Left lung (tissue), 10 donors: Measurements from ENCODE around the gene KPNB1. TPM values are rescaled to one million over a fixed set of nuclear protein-coding genes. Genes with fewer than 3 reads are reported as not detected.

Source experiments
- ATAC-seq: fragments of 200-7000 bp; cut with Tn5 transposase; one replicate; pipeline ENCODE4 v1.9.1; 2020; ENCODE audit warnings: moderate library complexity
- DNase-seq, 4 donors: peaks; one replicate each; pipeline ENCODE4 v3.0.0-alpha.2; 2013 to 2020
- H3K27ac ChIP-seq, 2 donors: fragments of 200-600 bp; sonication (generic) in 1 of 2; one replicate each; pipeline versions ENCODE4 v1.5.0 to v1.8.0; 2020 to 2021
- H3K27me3 ChIP-seq, 2 donors: fragments of 200-600 bp; sonication (generic) in 1 of 2; one replicate each; pipeline versions ENCODE4 v1.5.0 to v1.8.0; 2020 to 2021
- H3K36me3 ChIP-seq, 2 donors: fragments of 200-600 bp; sonication (generic) in 1 of 2; one replicate each; pipeline versions ENCODE4 v1.5.0 to v1.8.0; 2020 to 2021
- H3K4me1 ChIP-seq, 2 donors: fragments of 200-600 bp; one replicate each; pipeline ENCODE4 v1.8.0; 2021
- H3K4me3 ChIP-seq, 2 donors: fragments of 200-600 bp; sonication (generic) in 1 of 2; one replicate each; pipeline versions ENCODE4 v1.5.0 to v1.8.0; 2020 to 2021; ENCODE audit warnings: mild to moderate bottlenecking in 1 of 2
- H3K9me3 ChIP-seq, 2 donors: fragments of 200-600 bp; sonication (generic) in 1 of 2; one replicate each; pipeline versions ENCODE4 v1.5.0 to v1.8.0; 2020 to 2021
- CTCF ChIP-seq, 2 donors: fragments of 200-600 bp; sonication (generic) in 1 of 2; IDR thresholded peaks; one replicate each; pipeline versions ENCODE4 v1.5.0 to v1.8.0; 2021; ENCODE audit warnings: antibody characterized with exemption in 2 of 2
- intact Hi-C, 2 donors: fragments of 100-400 bp; cut with DNase I; formaldehyde crosslinking; loops; one replicate each; pipeline versions ENCODE4 v1.11.2 to v1.14.2; 2022
- polyA plus RNA-seq, 6 donors: library from polyadenylated mRNA; unstranded; fragments of 120-200 nt; gene quantifications; one replicate each; pipeline ENCODE4 v1.2.1, GENCODE V29; 2013; ENCODE audit not compliant: insufficient read length in 6 of 6
- total RNA-seq, 2 donors: library from RNA; stranded (reverse); fragmentation: NEBNext Ultra II Directional; extraction: Animal tissue kit (Norgen Biotek cat#: 25700); gene quantifications; one replicate each; pipeline ENCODE4 v1.2.1, GENCODE V29; 2021
- donor health status: DM: no; HTN: yes; CAD: no.
- donor health status: DM: no; HTN: no; CAD: no.

Gene KPNB1
- total and polyA plus RNA-seq, 8 donors: 195 to 305 (median 248) TPM

DNA sequence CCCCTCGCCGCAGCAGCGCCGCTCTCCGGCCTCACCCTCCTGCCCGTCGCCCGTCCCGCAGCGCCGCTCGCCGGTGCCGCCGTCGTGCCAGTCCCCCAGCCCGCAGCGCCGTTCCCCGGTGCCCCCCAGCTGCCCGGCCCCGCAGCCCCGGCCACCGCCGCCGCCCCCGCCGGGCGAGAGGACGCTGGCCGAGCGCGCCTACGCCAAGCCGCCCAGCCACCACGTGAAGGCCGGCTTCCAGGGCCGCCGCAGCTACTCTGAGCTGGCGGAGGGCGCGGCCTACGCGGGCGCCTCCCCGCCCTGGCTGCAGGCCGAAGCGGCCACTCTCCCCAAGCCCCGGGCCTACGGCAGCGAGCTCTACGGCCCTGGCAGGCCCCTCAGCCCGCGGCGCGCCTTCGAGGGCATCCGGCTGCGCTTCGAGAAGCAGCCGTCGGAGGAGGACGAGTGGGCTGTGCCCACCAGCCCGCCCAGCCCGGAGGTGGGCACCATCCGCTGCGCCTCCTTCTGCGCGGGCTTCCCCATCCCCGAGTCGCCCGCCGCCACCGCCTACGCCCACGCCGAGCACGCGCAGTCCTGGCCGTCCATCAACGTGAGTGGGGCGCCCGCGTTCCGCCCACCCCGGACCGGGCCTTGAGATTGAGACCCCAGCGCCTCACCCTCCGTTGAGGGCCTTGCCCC is 59.3 kb downstream of the KPNB1 start:
- intact Hi-C loops: no loop called here
- no peak for TF ChIP-seq CTCF (IDR thresholded peaks at IDR 0.05)
- Histone ChIP-seq H3K9me3 (no peaks in the 10 kb centered on the region), H3K27ac (no peak overlapping the region), H3K4me1 (peaks cover 0 to 33% of the 10 kb centered on the region in 2 donors), H3K27me3 (peaks cover 0 to 23% of the 10 kb centered on the region in 2 donors), H3K4me3 (no peak overlapping the region), H3K36me3 (peaks cover 0 to 35% of the 10 kb centered on the region in 2 donors)
- ATAC-seq: peak; percentile 87
- peak in 1 of 4 donors; percentile 52 for DNase-seq

DNA sequence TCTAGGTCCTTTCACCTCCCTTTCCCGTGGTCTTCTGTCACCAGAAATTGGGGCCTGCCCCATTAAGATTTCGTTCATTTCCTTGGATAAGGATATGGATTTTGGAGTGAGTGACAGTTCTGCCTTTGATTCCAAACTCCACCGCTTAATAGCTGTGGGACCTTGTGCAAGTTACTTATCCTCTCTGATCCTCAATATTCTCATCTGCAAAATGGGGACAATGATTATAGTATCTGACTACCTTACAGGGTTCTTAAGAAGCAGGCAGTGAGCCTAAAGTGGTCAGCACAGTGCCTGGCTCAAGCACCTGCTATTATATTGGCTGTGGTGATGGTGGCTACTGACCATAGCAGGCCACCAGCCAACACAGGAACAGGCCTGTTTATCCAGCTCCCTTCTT is 59.9 kb downstream of the KPNB1 start:
- no peak for TF ChIP-seq CTCF (IDR thresholded peaks at IDR 0.05)

DNA sequence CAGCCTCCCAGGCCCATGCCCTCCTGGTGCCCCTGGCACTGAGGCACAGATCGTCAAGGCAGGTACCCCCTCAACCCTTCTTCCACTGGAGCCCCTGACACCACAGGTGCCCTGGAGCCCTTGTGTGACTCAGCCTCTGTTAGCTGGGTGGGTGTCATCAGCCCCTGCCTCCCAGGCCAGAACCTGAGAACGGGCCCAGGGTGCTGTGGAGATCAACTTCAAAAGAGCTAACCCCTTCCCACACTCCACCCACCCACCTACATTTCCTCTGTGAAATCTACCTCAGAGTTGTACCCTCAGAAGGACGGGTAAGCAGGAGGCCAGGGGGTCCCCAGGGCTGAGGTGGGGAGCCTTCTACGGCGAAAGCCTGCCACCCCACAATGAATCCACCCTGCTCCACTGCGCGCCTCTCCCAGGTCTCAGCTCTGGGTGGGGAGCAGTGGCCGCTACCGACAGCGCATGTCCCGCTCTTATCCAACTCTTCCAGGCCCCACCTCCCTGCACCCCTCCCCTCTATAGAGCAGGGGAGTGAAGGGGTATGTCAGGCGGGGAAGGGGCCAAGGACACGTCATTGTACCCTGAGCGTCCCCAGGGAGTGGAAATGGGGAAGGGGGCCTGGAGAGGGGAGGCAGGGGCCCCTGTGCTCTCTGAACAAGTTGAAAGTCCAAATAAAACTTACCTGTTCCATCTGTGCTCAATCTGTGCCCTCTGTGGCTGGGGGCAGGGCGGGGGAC is 61.8 kb downstream of the KPNB1 start:
- peaks cover 0 to 33% of the 10 kb centered on the region in 2 donors for H3K27me3 ChIP-seq
- no peak overlapping the region for H3K27ac ChIP-seq
- ATAC-seq (no peak), DNase-seq (no peak)
- TF ChIP-seq CTCF (IDR thresholded peaks at IDR 0.05): no peak
- H3K4me3 ChIP-seq: no peak overlapping the region
- peaks cover 0 to 35% of the 10 kb centered on the region in 2 donors for H3K36me3 ChIP-seq
- no peaks in the 10 kb centered on the region for H3K9me3 ChIP-seq
- H3K4me1 ChIP-seq: peaks cover 0 to 9% of the 10 kb centered on the region in 2 donors
- intact Hi-C loops: no loop called here

More for the DNA sequence above, 59.9 kb downstream of the KPNB1 start:
- no peak overlapping the region for H3K4me3 ChIP-seq
- DNase-seq (no peak), ATAC-seq (no peak)
- H3K36me3 ChIP-seq: peaks cover 0 to 35% of the 10 kb centered on the region in 2 donors
- intact Hi-C loops: no loop called here
- H3K9me3 ChIP-seq: no peaks in the 10 kb centered on the region
- peaks cover 0 to 27% of the 10 kb centered on the region in 2 donors for H3K27me3 ChIP-seq
- H3K4me1 ChIP-seq: peaks cover 0 to 27% of the 10 kb centered on the region in 2 donors
- no peak overlapping the region for H3K27ac ChIP-seq

DNA sequence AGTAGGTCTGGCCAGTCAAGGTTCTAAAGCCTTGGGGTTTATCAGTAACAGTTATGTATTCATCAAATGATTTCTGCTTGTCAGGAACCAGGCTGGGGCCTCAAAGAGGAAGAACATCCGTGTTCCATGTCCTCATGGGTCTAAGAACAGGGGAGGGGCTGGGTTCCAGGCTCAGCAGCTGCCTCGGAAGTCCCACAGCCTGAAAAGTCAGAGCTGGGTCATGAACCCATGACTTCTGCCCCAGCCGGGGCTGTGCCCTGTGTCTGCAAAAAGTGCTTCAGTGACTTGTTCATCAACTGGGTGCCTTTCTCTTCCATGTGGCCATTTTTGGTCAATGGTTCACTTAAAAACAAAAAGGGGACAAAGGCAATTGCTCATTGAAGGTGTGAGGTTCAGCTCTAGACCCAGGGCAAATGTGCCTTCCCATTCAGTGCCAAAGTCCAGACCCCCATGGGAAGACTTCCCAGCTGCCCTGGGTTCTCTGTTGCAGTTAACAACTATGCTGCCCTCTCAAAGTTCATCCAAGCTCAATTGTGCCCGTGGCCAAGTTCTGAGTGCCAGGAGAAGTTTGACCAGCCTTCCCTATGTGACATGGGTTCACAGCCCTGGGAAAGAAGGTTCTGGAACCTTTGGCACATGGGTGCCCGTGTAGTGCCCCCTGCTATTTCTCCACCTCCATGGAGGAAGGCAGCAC is 62.8 kb downstream of the KPNB1 start:
- TF ChIP-seq CTCF (IDR thresholded peaks at IDR 0.05): no peak
- intact Hi-C loops: no loop called here
- H3K27me3 ChIP-seq: peaks cover 0 to 38% of the 10 kb centered on the region in 2 donors
- no peak overlapping the region for H3K4me3 ChIP-seq
- no peak for DNase-seq
- ATAC-seq: no peak
- H3K9me3 ChIP-seq: no peaks in the 10 kb centered on the region
- peaks cover 0 to 35% of the 10 kb centered on the region in 2 donors for H3K36me3 ChIP-seq
- H3K4me1 ChIP-seq: peaks cover 0 to 1% of the 10 kb centered on the region in 2 donors
- no peak overlapping the region for H3K27ac ChIP-seq
